Smooth muscle cell (in vitro differentiated cells): ENCODE results near the gene ELAVL4. TPM values are rescaled to one million over a fixed set of nuclear protein-coding genes. Genes with fewer than 3 reads are reported as not detected.

Experiments used
- DNase-seq: peaks from one replicate; lab custom pipeline; 2025; ENCODE audit not compliant: unreplicated experiment; lab: John Stamatoyannopoulos, UW
- H2AFZ ChIP-seq: fragments of 200-600 bp; sonication (generic); 2 replicates; pipeline ENCODE4 v1.6.0; 2016; ENCODE audit warnings: antibody characterized with exemption, low read depth, mild to moderate bottlenecking
- H3F3A ChIP-seq: fragments of 200-600 bp; sonication (generic); 2 replicates; pipeline ENCODE4 v1.6.0; 2017; ENCODE audit warnings: antibody characterized with exemption, low read depth
- H3K27ac ChIP-seq: fragments of 200-600 bp; sonication (generic); 2 replicates; pipeline ENCODE4 v1.5.1; 2016; ENCODE audit warnings: low read depth, mild to moderate bottlenecking
- H3K27me3 ChIP-seq: fragments of 200-600 bp; sonication (generic); 2 replicates; pipeline ENCODE4 v1.6.1; 2016; ENCODE audit warnings: low read depth, mild to moderate bottlenecking
- H3K36me3 ChIP-seq: fragments of 200-600 bp; sonication (generic); 2 replicates; pipeline ENCODE4 v1.5.1; 2016; ENCODE audit warnings: low read depth
- H3K4me1 ChIP-seq: fragments of 200-600 bp; sonication (generic); 2 replicates; pipeline ENCODE4 v1.5.1; 2016; ENCODE audit warnings: low read depth
- H3K4me2 ChIP-seq: fragments of 200-600 bp; sonication (generic); 2 replicates; pipeline ENCODE4 v1.6.0; 2016; ENCODE audit warnings: mild to moderate bottlenecking
- H3K4me3 ChIP-seq: fragments of 200-600 bp; sonication (generic); 2 replicates; pipeline ENCODE4 v1.5.1; 2016; ENCODE audit warnings: mild to moderate bottlenecking
- H3K79me2 ChIP-seq: fragments of 200-600 bp; sonication (generic); 2 replicates; pipeline ENCODE4 v1.6.0; 2016; ENCODE audit warnings: low read depth, mild to moderate bottlenecking
- H3K9ac ChIP-seq: fragments of 200-600 bp; sonication (generic); 2 replicates; pipeline ENCODE4 v1.6.0; 2016; ENCODE audit warnings: low read depth
- H3K9me3 ChIP-seq: fragments of 200-600 bp; sonication (generic); replicated peaks from 2 replicates; pipeline ENCODE4 v1.5.1; 2016; ENCODE audit warnings: low read depth
- H4K20me1 ChIP-seq: fragments of 200-600 bp; sonication (generic); 2 replicates; pipeline ENCODE4 v1.6.0; 2016; ENCODE audit warnings: low read depth
- WGBS: methylation state at CpG from one replicate; pipeline ENCODE4 v1.1.7; 2016; ENCODE audit warnings: low lambda C conversion rate; 5-methylcytosine and 5-hydroxymethylcytosine counted together
- polyA plus RNA-seq: library from polyadenylated mRNA; unstranded; fragments of >200 nt; fragmentation: Nextera tagmentation; extraction: Ambion mirVana; gene quantifications from 2 replicates; pipeline ENCODE4 v1.2.1, GENCODE V29; 2016
- total RNA-seq: library from RNA; depleted of rRNA; stranded (reverse); fragments of >200 nt; gene quantifications from 2 replicates; pipeline ENCODE4 v1.2.3, GENCODE V29; 2014
- TF ChIP-seq, protein P1 (sequence below): fragments of 200-600 bp; sonication (generic); IDR thresholded peaks from 2 replicates; pipeline ENCODE4 v1.5.1; 2017; ENCODE audit warnings: borderline replicate concordance, mild to moderate bottlenecking, antibody characterized with exemption; ENCODE audit not compliant: insufficient read depth, poor library complexity, severe bottlenecking

The ELAVL4 gene
- total and polyA plus RNA-seq, 2 experiments from 2014 or later, result not detected

DNA sequence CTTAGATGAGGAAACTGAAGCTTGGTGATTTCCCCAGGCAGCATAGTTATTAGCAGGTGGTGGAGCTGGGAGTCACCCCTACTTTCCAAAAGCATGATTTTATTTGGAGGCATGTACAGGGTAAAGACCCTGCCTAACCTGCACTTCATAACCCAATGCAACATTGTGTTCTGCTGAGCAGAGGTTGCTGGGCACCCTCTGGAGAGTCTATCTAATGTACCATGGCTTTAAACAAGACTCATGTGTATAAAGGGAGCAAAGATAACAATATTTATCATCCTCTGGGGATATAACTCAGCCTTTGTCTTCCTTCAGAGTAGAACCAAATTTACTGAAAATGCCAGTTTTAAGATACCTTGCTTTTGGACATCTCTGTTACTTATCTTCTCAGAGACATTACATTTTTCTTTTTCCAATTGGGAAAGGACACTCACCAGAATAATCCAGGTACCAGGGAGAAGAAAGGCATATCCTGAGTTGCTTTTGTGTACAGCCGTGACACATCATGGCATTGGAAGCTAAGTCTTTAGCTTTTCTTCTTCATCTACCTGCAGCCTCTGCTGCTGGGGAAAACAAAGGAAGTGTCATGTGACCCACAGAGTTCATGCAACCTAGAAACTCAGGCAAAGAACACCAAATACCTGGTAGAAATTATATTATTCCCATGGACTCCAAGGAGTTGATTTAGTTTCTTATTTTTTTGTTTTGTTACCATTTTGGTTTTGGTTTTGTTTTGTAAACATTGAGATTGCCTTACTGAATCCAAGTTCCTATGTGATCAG lies 39.6 kb downstream of the ELAVL4 start:
- no peak overlapping the region for H2AFZ ChIP-seq
- H3K79me2 ChIP-seq, result no peaks in the 10 kb centered on the region
- H3K27ac ChIP-seq, result no peak overlapping the region
- H3K4me1 ChIP-seq, result no peaks in the 10 kb centered on the region
- 78% methylated on average over 1 of the region's 1 CpG for WGBS
- H3K27me3 ChIP-seq, result no peaks in the 10 kb centered on the region
- DNase-seq, result no peak
- TF ChIP-seq, protein P1, sequence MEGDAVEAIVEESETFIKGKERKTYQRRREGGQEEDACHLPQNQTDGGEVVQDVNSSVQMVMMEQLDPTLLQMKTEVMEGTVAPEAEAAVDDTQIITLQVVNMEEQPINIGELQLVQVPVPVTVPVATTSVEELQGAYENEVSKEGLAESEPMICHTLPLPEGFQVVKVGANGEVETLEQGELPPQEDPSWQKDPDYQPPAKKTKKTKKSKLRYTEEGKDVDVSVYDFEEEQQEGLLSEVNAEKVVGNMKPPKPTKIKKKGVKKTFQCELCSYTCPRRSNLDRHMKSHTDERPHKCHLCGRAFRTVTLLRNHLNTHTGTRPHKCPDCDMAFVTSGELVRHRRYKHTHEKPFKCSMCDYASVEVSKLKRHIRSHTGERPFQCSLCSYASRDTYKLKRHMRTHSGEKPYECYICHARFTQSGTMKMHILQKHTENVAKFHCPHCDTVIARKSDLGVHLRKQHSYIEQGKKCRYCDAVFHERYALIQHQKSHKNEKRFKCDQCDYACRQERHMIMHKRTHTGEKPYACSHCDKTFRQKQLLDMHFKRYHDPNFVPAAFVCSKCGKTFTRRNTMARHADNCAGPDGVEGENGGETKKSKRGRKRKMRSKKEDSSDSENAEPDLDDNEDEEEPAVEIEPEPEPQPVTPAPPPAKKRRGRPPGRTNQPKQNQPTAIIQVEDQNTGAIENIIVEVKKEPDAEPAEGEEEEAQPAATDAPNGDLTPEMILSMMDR, result no peak
- no peak overlapping the region for H3K4me2 ChIP-seq
- no peaks in the 10 kb centered on the region for H3K36me3 ChIP-seq
- H4K20me1 ChIP-seq, result no peaks in the 10 kb centered on the region
- no peaks in the 10 kb centered on the region for H3K9me3 ChIP-seq
- no peak overlapping the region for H3K4me3 ChIP-seq
- H3F3A ChIP-seq, result no peaks in the 10 kb centered on the region
- H3K9ac ChIP-seq, result no peak overlapping the region

DNA sequence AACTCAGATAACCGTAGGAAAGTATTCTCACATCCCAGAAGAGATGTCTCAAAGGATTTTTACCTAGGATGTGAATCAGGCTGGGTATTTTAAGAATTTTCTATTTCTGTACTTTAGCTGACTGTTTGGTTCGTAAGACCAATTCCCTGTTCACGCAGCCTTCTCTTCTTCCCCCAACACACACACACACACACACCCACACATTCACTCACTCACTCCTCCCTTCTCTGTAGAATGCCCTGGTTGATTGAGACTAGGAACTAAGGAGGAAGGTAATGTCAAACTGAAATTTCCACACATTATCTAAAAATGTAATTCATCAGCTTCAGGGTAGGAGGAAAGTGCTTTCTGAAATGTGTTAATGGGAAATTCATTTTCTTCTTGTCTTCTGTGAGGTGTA lies 43.5 kb downstream of the ELAVL4 start:
- Histone ChIP-seq H3K4me1 (no peaks in the 10 kb centered on the region), H3K9me3 (no peaks in the 10 kb centered on the region), H3K36me3 (no peaks in the 10 kb centered on the region), H3F3A (no peaks in the 10 kb centered on the region), H3K4me2 (no peak overlapping the region), H3K4me3 (no peak overlapping the region), H3K79me2 (no peaks in the 10 kb centered on the region), H3K27me3 (no peaks in the 10 kb centered on the region), H3K9ac (no peak overlapping the region), H3K27ac (no peak overlapping the region), H2AFZ (no peak overlapping the region), H4K20me1 (no peaks in the 10 kb centered on the region)
- DNase-seq, result no peak
- WGBS, result 71% methylated on average over 3 of the region's 3 CpGs
- TF ChIP-seq, protein P1, result no peak

DNA sequence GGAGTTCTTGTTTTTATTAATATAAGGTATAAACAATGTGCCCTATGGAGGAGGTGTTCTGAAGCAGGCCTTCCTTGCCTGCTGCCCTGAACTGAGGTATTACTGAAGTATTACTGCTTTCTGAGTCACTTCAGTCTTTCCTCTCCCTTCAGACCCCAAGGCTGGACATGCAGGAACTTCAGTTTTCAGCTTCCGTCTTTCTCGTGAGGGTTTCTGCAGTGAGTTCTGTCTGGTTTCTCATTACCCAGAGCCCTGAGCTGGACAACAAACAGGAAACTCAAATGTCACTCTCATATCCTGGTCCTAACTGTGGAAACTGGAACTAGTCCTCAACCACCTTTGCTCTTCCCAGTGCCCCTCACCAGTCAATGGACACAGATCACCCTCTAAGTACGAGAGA lies 46.8 kb downstream of the ELAVL4 start:
- DNase-seq, result no peak
- H3K27ac ChIP-seq, result no peak overlapping the region
- H2AFZ ChIP-seq, result no peak overlapping the region
- no peaks in the 10 kb centered on the region for H3K79me2 ChIP-seq
- H3K4me1 ChIP-seq, result no peaks in the 10 kb centered on the region
- TF ChIP-seq, protein P1, result no peak
- no peaks in the 10 kb centered on the region for H3K36me3 ChIP-seq
- H3K9ac ChIP-seq, result no peak overlapping the region
- H3K27me3 ChIP-seq, result no peaks in the 10 kb centered on the region
- no peaks in the 10 kb centered on the region for H4K20me1 ChIP-seq
- no peaks in the 10 kb centered on the region for H3F3A ChIP-seq
- no peak overlapping the region for H3K4me3 ChIP-seq
- H3K9me3 ChIP-seq, result no peaks in the 10 kb centered on the region
- no peak overlapping the region for H3K4me2 ChIP-seq
- WGBS, result 81% methylated on average over 3 of the region's 3 CpGs
